GM23338 (cell line): Measurements from ENCODE around the gene SCP2. TPM values are rescaled to one million over a fixed set of nuclear protein-coding genes. Genes with fewer than 3 reads are reported as not detected.
"Not testable (repeated sequence)": the region's sequence is repeated elsewhere in the genome, so short reads cannot be mapped to it uniquely, and the experiment has no call there.

Source experiments
- ATAC-seq: fragments of 200-7000 bp; cut with Tn5 transposase; 3 replicates; pipeline ENCODE4 v1.9.1; 2020
- DNase-seq: peaks from one replicate; pipeline ENCODE4 v3.0.0-alpha.2; 2015; ENCODE audit warnings: low spot score
- H2AFZ ChIP-seq: fragments of 200-600 bp; sonication (generic); 2 replicates; pipeline ENCODE4 v1.8.0; 2016; ENCODE audit warnings: antibody characterized with exemption, mild to moderate bottlenecking, moderate library complexity
- H3F3A ChIP-seq: fragments of 200-600 bp; sonication (generic); replicated peaks from 2 replicates; pipeline ENCODE4 v1.8.0; 2017; ENCODE audit warnings: antibody characterized with exemption, mixed run types, low read depth
- H3K27ac ChIP-seq: fragments of 200-600 bp; sonication (generic); 2 replicates; pipeline ENCODE4 v1.6.1; 2016; ENCODE audit warnings: low read depth
- H3K27me3 ChIP-seq: fragments of 200-600 bp; sonication (generic); 2 replicates; pipeline ENCODE4 v1.8.0; 2016; ENCODE audit warnings: mild to moderate bottlenecking, mixed run types, moderate library complexity; ENCODE audit not compliant: insufficient read depth
- H3K36me3 ChIP-seq: fragments of 200-600 bp; sonication (generic); 2 replicates; pipeline ENCODE4 v1.8.0; 2016; ENCODE audit warnings: mild to moderate bottlenecking; ENCODE audit not compliant: insufficient read depth
- H3K4me1 ChIP-seq: fragments of 200-600 bp; sonication (generic); 2 replicates; pipeline ENCODE4 v1.8.0; 2016; ENCODE audit warnings: mild to moderate bottlenecking, moderate library complexity; ENCODE audit not compliant: insufficient read depth
- H3K4me2 ChIP-seq: fragments of 200-600 bp; sonication (generic); 2 replicates; pipeline ENCODE4 v1.7.1; 2017; ENCODE audit warnings: mixed run types
- H3K4me3 ChIP-seq: fragments of 200-600 bp; sonication (generic); 2 replicates; pipeline ENCODE4 v1.6.1; 2016; ENCODE audit warnings: mixed run types
- H3K79me2 ChIP-seq: fragments of 200-600 bp; sonication (generic); replicated peaks from 2 replicates; pipeline ENCODE4 v1.8.0; 2017; ENCODE audit warnings: mild to moderate bottlenecking; ENCODE audit not compliant: insufficient read depth
- H3K9me2 ChIP-seq: fragments of 200-600 bp; sonication (generic); 2 replicates; pipeline ENCODE4 v1.8.0; 2017; ENCODE audit not compliant: insufficient read depth
- H4K20me1 ChIP-seq: fragments of 200-600 bp; sonication (generic); replicated peaks from 2 replicates; pipeline ENCODE4 v1.8.0; 2017; ENCODE audit warnings: mild to moderate bottlenecking; ENCODE audit not compliant: insufficient read depth
- H3K27ac Mint-ChIP-seq: 2 replicates; pipeline ENCODE4 v1.8.0; 2020; ENCODE audit warnings: inconsistent platforms, mild to moderate bottlenecking, moderate library complexity, mixed read lengths
- H3K27me3 Mint-ChIP-seq: 3 replicates; pipeline ENCODE4 v1.8.0; 2022; ENCODE audit warnings: low read depth, mild to moderate bottlenecking, moderate library complexity, mixed read lengths, inconsistent platforms; ENCODE audit not compliant: insufficient read depth, poor library complexity
- H3K36me3 Mint-ChIP-seq: 3 replicates; pipeline ENCODE4 v1.8.0; 2021; ENCODE audit warnings: low read depth, mild to moderate bottlenecking, inconsistent platforms, moderate library complexity, mixed read lengths
- H3K4me1 Mint-ChIP-seq: 3 replicates; pipeline ENCODE4 v1.8.0; 2020; ENCODE audit warnings: mild to moderate bottlenecking, inconsistent platforms, mixed read lengths
- H3K4me3 Mint-ChIP-seq: 3 replicates; pipeline ENCODE4 v1.8.0; 2021; ENCODE audit warnings: moderate library complexity, mild to moderate bottlenecking, inconsistent platforms, mixed read lengths
- H3K9me3 Mint-ChIP-seq: 3 replicates; pipeline ENCODE4 v1.8.0; 2020; ENCODE audit warnings: moderate library complexity, mild to moderate bottlenecking, inconsistent platforms, mixed read lengths
- CREB1 ChIP-seq: fragments of 250-450 bp; sonication (Bioruptor Pico); IDR thresholded peaks from 2 replicates; pipeline ENCODE4 v1.5.0; 2020; ENCODE audit warnings: low read depth, mild to moderate bottlenecking, moderate library complexity
- EZH2 ChIP-seq: fragments of 200-600 bp; sonication (generic); IDR thresholded peaks from one replicate; pipeline ENCODE4 v1.8.0; 2017; ENCODE audit warnings: antibody characterized with exemption, mild to moderate bottlenecking, low read depth; ENCODE audit not compliant: unreplicated experiment
- EZH2phosphoT487 ChIP-seq: fragments of 200-600 bp; sonication (generic); IDR thresholded peaks from one replicate; pipeline ENCODE4 v1.8.1; 2018; ENCODE audit warnings: antibody characterized with exemption; ENCODE audit not compliant: unreplicated experiment
- JUNB ChIP-seq: IDR thresholded peaks from one replicate; pipeline ENCODE4 v1.6.1; 2016; ENCODE audit warnings: antibody characterized with exemption; ENCODE audit not compliant: unreplicated experiment
- NANOG ChIP-seq: IDR thresholded peaks from 2 replicates; pipeline ENCODE4 v1.6.1; 2016; ENCODE audit warnings: antibody characterized with exemption, borderline replicate concordance
- POLR2AphosphoS5 ChIP-seq: IDR thresholded peaks from 2 replicates; pipeline ENCODE4 v1.6.1; 2016; ENCODE audit warnings: antibody characterized with exemption, low read depth
- ZNF114 ChIP-seq: fragments of 250-450 bp; sonication (Bioruptor Pico); IDR thresholded peaks from 2 replicates; pipeline ENCODE4 v1.5.0; 2020; ENCODE audit warnings: mild to moderate bottlenecking, moderate library complexity
- ZNF331 ChIP-seq: fragments of 250-450 bp; sonication (Bioruptor Pico); IDR thresholded peaks from 2 replicates; pipeline ENCODE4 v1.5.0; 2020; ENCODE audit warnings: low read depth, mild to moderate bottlenecking, moderate library complexity
- polyA plus RNA-seq: library from polyadenylated mRNA; unstranded; fragments of >200 nt; fragmentation: Nextera tagmentation; extraction: Ambion mirVana; gene quantifications from 2 replicates; pipeline ENCODE4 v1.2.1, GENCODE V29; 2016
- total RNA-seq: library from RNA; depleted of rRNA; stranded (reverse); fragments of >200 nt; shearing (Covaris generic); gene quantifications from 2 replicates; pipeline ENCODE4 v1.2.3, GENCODE V29; 2014
- TF ChIP-seq, protein P1 (sequence below): IDR thresholded peaks from one replicate; pipeline ENCODE4 v1.6.1; 2018; ENCODE audit warnings: antibody characterized with exemption; ENCODE audit not compliant: unreplicated experiment
- TF ChIP-seq, protein P2 (sequence below): IDR thresholded peaks from 2 replicates; pipeline ENCODE4 v1.6.1; 2016; ENCODE audit warnings: antibody characterized with exemption

Gene SCP2
- total and polyA plus RNA-seq, 2 experiments from 2014 or later: 66.3 to 116 TPM

GRCh38 chr1:52967666-52968065 is 40.6 kb downstream of the SCP2 start:
- no peak overlapping the region for H3K4me3 ChIP-seq
- no peaks in the 10 kb centered on the region for H3K79me2 ChIP-seq
- H2AFZ ChIP-seq: no peak overlapping the region
- TF ChIP-seq, protein P1, sequence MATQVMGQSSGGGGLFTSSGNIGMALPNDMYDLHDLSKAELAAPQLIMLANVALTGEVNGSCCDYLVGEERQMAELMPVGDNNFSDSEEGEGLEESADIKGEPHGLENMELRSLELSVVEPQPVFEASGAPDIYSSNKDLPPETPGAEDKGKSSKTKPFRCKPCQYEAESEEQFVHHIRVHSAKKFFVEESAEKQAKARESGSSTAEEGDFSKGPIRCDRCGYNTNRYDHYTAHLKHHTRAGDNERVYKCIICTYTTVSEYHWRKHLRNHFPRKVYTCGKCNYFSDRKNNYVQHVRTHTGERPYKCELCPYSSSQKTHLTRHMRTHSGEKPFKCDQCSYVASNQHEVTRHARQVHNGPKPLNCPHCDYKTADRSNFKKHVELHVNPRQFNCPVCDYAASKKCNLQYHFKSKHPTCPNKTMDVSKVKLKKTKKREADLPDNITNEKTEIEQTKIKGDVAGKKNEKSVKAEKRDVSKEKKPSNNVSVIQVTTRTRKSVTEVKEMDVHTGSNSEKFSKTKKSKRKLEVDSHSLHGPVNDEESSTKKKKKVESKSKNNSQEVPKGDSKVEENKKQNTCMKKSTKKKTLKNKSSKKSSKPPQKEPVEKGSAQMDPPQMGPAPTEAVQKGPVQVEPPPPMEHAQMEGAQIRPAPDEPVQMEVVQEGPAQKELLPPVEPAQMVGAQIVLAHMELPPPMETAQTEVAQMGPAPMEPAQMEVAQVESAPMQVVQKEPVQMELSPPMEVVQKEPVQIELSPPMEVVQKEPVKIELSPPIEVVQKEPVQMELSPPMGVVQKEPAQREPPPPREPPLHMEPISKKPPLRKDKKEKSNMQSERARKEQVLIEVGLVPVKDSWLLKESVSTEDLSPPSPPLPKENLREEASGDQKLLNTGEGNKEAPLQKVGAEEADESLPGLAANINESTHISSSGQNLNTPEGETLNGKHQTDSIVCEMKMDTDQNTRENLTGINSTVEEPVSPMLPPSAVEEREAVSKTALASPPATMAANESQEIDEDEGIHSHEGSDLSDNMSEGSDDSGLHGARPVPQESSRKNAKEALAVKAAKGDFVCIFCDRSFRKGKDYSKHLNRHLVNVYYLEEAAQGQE: no peak
- no peak for TF ChIP-seq NANOG
- TF ChIP-seq EZH2phosphoT487: no peak
- no peak for TF ChIP-seq JUNB
- no peak for TF ChIP-seq POLR2AphosphoS5
- TF ChIP-seq, protein P2, sequence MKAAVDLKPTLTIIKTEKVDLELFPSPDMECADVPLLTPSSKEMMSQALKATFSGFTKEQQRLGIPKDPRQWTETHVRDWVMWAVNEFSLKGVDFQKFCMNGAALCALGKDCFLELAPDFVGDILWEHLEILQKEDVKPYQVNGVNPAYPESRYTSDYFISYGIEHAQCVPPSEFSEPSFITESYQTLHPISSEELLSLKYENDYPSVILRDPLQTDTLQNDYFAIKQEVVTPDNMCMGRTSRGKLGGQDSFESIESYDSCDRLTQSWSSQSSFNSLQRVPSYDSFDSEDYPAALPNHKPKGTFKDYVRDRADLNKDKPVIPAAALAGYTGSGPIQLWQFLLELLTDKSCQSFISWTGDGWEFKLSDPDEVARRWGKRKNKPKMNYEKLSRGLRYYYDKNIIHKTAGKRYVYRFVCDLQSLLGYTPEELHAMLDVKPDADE: no peak
- TF ChIP-seq CREB1: no peak
- TF ChIP-seq ZNF114 (CRISPR knock-in tag): no peak
- no peak for TF ChIP-seq ZNF331 (CRISPR knock-in tag)
- no peak for TF ChIP-seq EZH2
- H3K27ac ChIP-seq: no peak overlapping the region
- Mint-ChIP-seq H3K27ac (no peak overlapping the region), H3K36me3 (no peaks in the 10 kb centered on the region), H3K9me3 (no peaks in the 10 kb centered on the region), H3K27me3 (peaks cover 2% of the 10 kb centered on the region), H3K4me3 (no peak overlapping the region), H3K4me1 (no peaks in the 10 kb centered on the region)
- no peaks in the 10 kb centered on the region for H3K4me1 ChIP-seq
- H3F3A ChIP-seq: no peaks in the 10 kb centered on the region
- DNase-seq: no peak
- H3K36me3 ChIP-seq: no peaks in the 10 kb centered on the region
- H3K4me2 ChIP-seq: no peak overlapping the region
- no peaks in the 10 kb centered on the region for H4K20me1 ChIP-seq
- no peak for ATAC-seq
- no peaks in the 10 kb centered on the region for H3K27me3 ChIP-seq
- H3K9me2 ChIP-seq: no peaks in the 10 kb centered on the region

- ATAC-seq, H3K4me1 Mint-ChIP-seq, H3K9me2 ChIP-seq, H3K27me3 ChIP-seq, H3K4me1 ChIP-seq, DNase-seq, H3K27ac Mint-ChIP-seq, H3K4me3 Mint-ChIP-seq, H3K27me3 Mint-ChIP-seq, H3K27ac ChIP-seq, H3K79me2 ChIP-seq, H4K20me1 ChIP-seq, H3K36me3 ChIP-seq, H3F3A ChIP-seq, H3K4me3 ChIP-seq, H2AFZ ChIP-seq, H3K4me2 ChIP-seq, H3K36me3 Mint-ChIP-seq, H3K9me3 Mint-ChIP-seq: not testable (repeated sequence)
Observed at GRCh38 chr1:52969234-52969633, 42.2 kb downstream of the SCP2 start.
